ENCODE measurements around the gene TMEM252.

TMEM252 gene

GRCh38 chr9:68508547-68508946, 32.1 kb downstream of the TMEM252 start:
- DNase-seq (ENCODE audit: low read depth), result no peak
- TF ChIP-seq, protein P1, sequence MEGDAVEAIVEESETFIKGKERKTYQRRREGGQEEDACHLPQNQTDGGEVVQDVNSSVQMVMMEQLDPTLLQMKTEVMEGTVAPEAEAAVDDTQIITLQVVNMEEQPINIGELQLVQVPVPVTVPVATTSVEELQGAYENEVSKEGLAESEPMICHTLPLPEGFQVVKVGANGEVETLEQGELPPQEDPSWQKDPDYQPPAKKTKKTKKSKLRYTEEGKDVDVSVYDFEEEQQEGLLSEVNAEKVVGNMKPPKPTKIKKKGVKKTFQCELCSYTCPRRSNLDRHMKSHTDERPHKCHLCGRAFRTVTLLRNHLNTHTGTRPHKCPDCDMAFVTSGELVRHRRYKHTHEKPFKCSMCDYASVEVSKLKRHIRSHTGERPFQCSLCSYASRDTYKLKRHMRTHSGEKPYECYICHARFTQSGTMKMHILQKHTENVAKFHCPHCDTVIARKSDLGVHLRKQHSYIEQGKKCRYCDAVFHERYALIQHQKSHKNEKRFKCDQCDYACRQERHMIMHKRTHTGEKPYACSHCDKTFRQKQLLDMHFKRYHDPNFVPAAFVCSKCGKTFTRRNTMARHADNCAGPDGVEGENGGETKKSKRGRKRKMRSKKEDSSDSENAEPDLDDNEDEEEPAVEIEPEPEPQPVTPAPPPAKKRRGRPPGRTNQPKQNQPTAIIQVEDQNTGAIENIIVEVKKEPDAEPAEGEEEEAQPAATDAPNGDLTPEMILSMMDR (IDR thresholded peaks at IDR 0.05; ENCODE audit: low read depth, low read length, missing control alignments), result no peak

GRCh38 chr9:68507806-68508145, 32.9 kb downstream of the TMEM252 start:
- DNase-seq (ENCODE audit: low read depth), result no peak
- TF ChIP-seq, protein P1 (IDR thresholded peaks at IDR 0.05; ENCODE audit: low read depth, low read length, missing control alignments), result no peak
- H3K4me3 ChIP-seq (ENCODE audit: low read depth, low read length), result no peak overlapping the region

More at GRCh38 chr9:68508547-68508946, 32.1 kb downstream of the TMEM252 start:
- H3K4me3 ChIP-seq (ENCODE audit: low read depth, low read length), result no peak overlapping the region

DNA sequence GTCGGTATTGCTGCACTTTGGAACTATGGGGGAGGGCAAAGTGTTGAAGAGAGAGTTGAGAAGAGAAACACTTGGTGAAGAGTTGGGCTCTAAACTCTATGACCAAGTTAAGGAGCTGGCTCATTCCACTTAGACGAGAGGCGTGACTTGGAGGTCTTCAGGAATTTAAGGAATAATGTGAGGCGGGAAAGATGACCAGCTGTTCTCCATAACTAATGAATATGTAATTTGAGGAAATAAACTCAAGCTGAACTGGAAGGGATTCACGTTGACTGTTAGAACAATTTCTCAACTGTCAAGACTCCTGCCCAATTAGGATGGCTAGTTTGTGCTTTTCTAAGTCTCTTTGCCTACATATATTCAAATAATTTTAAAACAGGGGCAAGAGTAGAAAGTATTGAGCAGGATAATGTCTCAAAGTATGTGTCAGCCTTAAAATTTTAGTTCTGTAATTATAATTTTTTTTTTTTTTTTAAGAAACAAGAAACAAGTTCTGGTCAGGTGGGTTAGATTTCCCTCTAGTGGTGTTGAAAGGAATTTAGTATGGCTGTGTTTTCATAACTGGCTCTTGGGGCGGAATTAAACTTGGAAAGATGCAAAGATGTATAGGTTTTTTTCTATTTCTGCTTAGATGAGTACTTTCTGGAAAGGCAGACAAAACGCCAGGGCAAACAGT, 33.4 kb downstream of the TMEM252 start:
- no peak overlapping the region for H3K4me3 ChIP-seq (ENCODE audit: low read depth, low read length)
- TF ChIP-seq, protein P1 (IDR thresholded peaks at IDR 0.05; ENCODE audit: low read depth, low read length, missing control alignments), result peak; percentile 57
- DNase-seq (ENCODE audit: low read depth), result no peak

- H3K4me3 ChIP-seq (ENCODE audit: low read depth, low read length), result no peak overlapping the region
- no peak for DNase-seq (ENCODE audit: low read depth)
- TF ChIP-seq, protein P1 (IDR thresholded peaks at IDR 0.05; ENCODE audit: low read depth, low read length, missing control alignments), result no peak
These were observed 34.1 kb downstream of the TMEM252 start for GRCh38 chr9:68506551-68506950.

DNA sequence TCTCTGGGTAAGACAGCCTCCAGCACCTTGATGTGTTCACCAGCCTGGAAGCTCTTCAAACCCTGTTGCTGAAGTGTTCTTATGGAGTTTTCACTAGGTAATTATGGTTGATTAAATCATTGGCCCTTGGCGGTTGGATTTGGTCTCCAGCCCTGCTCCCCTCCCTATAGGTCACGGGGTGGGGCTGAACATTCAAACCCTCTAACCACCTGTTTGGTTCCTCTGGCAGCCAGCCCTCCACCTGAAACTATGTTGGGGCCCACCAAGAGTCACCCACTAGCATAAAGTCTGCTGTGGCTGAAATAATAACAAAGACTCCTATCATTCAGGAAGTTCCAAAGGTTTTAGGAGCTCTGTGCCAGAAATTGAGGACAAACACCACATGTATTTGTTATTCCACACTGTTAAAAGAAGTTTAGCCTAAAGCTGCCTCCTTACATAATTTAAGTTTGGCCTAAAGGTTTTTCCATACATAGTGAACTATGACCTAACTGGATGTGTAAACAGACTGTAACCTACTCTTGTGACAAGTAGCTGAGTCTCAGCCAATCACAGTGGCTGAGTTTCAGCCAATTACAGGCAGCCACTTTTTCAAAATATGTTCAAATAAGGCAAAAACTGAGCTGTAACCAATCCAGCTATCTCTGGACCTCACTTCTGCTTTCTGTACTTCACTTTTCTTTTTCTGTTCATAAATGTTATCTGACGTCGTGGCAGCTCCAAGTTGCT, 34.8 kb downstream of the TMEM252 start:
- DNase-seq (ENCODE audit: low read depth), result peak; percentile 24
- TF ChIP-seq, protein P1 (IDR thresholded peaks at IDR 0.05; ENCODE audit: low read depth, low read length, missing control alignments), result no peak
- H3K4me3 ChIP-seq (ENCODE audit: low read depth, low read length), result no peak overlapping the region

DNA sequence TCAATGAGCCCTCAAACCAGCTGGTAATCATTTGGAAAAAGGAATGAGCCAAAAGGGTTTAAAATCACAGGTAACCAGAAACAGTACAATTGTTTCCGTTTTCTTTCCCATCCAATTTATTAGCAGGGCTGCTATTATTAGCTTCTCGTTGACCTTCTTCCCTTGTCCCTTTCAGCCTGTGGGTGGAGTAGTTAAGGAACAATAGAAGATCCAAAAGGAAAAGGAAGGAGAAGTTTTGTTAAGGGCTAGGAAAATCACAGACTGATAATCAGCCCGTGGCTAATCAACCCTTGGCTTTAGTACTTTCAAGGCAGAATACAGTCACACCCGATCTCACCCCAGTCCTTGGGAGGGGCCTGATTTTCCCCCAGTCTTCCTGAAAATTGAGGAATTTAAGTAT, 38.4 kb downstream of the TMEM252 start:
- TF ChIP-seq, protein P1 (IDR thresholded peaks at IDR 0.05; ENCODE audit: low read depth, low read length, missing control alignments), result no peak
- no peak for DNase-seq (ENCODE audit: low read depth)
- H3K4me3 ChIP-seq (ENCODE audit: low read depth, low read length), result no peak overlapping the region
